Activated T-helper 2 cell treated with anti-CD3 and anti-CD28 coated beads, Interferon-gamma antibody, Interleukin-2, Interleukin-4, amounts not matched to agents 10 μg/mL and 5 μg/mL and 100 μg/mL, durations not matched to agents 14 hours and 24 hours and 36 hours (primary cell): ENCODE results near the gene KAT6B. TPM values are rescaled to one million over a fixed set of nuclear protein-coding genes. Genes with fewer than 3 reads are reported as not detected.

Source experiments
- DNase-seq: peaks from one replicate; pipeline ENCODE4 v3.0.0; 2021; ENCODE audit warnings: low spot score
- H3K27ac Mint-ChIP-seq: one replicate; pipeline ENCODE4 v1.8.0; 2021; ENCODE audit warnings: mixed read lengths
- H3K27me3 Mint-ChIP-seq: one replicate; pipeline ENCODE4 v1.8.0; 2021; ENCODE audit warnings: low read depth, mixed read lengths
- H3K36me3 Mint-ChIP-seq: one replicate; pipeline ENCODE4 v1.8.0; 2021; ENCODE audit warnings: low read depth, mixed read lengths
- H3K4me1 Mint-ChIP-seq: one replicate; pipeline ENCODE4 v1.8.0; 2021; ENCODE audit warnings: low read depth, mixed read lengths
- H3K4me3 Mint-ChIP-seq: one replicate; pipeline ENCODE4 v1.8.0; 2021; ENCODE audit warnings: low read depth, mild to moderate bottlenecking, moderate library complexity, mixed read lengths
- H3K9me3 Mint-ChIP-seq: one replicate; pipeline ENCODE4 v1.8.0; 2021; ENCODE audit warnings: mixed read lengths
- intact Hi-C: fragments of 100-400 bp; cut with micrococcal nuclease; formaldehyde crosslinking; loops from one replicate; pipeline ENCODE4 v1.15.1; 2023
- total RNA-seq: library from RNA; stranded (reverse); gene quantifications from 2 replicates; pipeline ENCODE4 v1.2.3, GENCODE V29; 2022

Gene KAT6B
- total RNA-seq, 1 donor from 2014 or later: 26.6 TPM

DNA sequence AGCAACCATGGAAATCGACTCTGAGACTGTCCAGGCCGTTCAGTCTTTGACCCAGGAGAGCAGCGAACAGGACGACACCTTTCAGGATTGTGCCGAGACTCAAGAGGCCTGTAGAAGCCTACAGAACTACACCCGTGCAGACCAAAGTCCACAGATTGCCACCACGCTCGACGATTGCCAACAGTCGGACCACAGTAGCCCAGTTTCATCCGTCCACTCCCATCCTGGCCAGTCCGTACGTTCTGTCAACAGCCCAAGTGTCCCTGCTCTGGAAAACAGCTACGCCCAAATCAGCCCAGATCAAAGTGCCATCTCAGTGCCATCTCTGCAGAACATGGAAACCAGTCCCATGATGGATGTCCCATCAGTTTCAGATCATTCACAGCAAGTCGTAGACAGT lies 203.0 kb downstream of the KAT6B start:
- Mint-ChIP-seq H3K27ac (no peak overlapping the region), H3K4me1 (peaks cover 15% of the 10 kb centered on the region), H3K9me3 (no peaks in the 10 kb centered on the region), H3K27me3 (no peaks in the 10 kb centered on the region), H3K36me3 (peaks cover 57% of the 10 kb centered on the region), H3K4me3 (no peak overlapping the region)
- intact Hi-C loops: no loop called here
- no peak for DNase-seq

DNA sequence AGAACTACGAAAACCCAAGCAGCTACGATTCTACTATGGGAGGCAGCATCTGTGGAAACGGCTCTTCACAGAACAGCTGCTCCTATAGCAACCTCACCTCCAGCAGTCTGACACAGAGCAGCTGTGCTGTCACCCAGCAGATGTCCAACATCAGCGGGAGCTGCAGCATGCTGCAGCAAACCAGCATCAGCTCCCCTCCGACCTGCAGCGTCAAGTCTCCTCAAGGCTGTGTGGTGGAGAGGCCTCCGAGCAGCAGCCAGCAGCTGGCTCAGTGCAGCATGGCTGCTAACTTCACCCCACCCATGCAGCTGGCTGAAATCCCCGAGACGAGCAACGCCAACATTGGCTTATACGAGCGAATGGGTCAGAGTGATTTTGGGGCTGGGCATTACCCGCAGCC lies 203.5 kb downstream of the KAT6B start:
- Mint-ChIP-seq H3K9me3 (peaks cover 4% of the 10 kb centered on the region), H3K36me3 (peaks cover 58% of the 10 kb centered on the region), H3K4me1 (peaks cover 19% of the 10 kb centered on the region), H3K4me3 (no peak overlapping the region), H3K27ac (no peak overlapping the region), H3K27me3 (no peaks in the 10 kb centered on the region)
- no peak for DNase-seq
- intact Hi-C loops: no loop called here

DNA sequence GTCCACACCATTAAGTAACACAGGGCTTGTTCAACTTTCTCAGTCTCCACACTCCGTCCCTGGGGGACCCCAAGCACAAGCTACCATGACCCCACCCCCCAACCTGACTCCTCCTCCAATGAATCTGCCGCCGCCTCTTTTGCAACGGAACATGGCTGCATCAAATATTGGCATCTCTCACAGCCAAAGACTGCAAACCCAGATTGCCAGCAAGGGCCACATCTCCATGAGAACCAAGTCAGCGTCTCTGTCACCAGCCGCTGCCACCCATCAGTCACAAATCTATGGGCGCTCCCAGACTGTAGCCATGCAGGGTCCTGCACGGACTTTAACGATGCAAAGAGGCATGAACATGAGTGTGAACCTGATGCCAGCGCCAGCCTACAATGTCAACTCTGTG lies 204.0 kb downstream of the KAT6B start:
- Mint-ChIP-seq H3K9me3 (peaks cover 9% of the 10 kb centered on the region), H3K4me1 (peaks cover 24% of the 10 kb centered on the region), H3K4me3 (no peak overlapping the region), H3K27ac (no peak overlapping the region), H3K36me3 (peaks cover 58% of the 10 kb centered on the region), H3K27me3 (no peaks in the 10 kb centered on the region)
- DNase-seq: no peak
- intact Hi-C loops: no loop called here

DNA sequence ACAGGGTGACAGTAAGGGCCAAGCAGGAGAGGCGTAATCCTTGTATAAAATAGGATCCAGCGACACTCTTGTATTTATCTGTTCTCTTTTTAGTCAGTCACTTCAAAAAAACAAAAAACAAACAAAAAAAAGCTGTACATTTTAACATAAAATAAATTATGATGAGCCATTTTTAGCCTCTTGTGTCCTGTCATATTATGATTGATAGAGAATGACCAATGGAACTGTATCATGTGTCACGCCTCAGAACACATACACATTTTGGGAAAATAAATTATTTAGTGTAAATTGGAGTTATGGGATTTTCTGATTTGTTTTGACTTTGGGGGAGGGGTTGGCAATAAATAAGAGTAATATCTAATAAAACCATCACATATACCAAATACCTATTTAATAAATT lies 205.7 kb downstream of the KAT6B start:
- DNase-seq: no peak
- peaks cover 9% of the 10 kb centered on the region for H3K9me3 Mint-ChIP-seq
- intact Hi-C loops: no loop called here
- H3K36me3 Mint-ChIP-seq: peaks cover 50% of the 10 kb centered on the region
- no peak overlapping the region for H3K27ac Mint-ChIP-seq
- H3K27me3 Mint-ChIP-seq: no peaks in the 10 kb centered on the region
- no peak overlapping the region for H3K4me3 Mint-ChIP-seq
- H3K4me1 Mint-ChIP-seq: peaks cover 41% of the 10 kb centered on the region

DNA sequence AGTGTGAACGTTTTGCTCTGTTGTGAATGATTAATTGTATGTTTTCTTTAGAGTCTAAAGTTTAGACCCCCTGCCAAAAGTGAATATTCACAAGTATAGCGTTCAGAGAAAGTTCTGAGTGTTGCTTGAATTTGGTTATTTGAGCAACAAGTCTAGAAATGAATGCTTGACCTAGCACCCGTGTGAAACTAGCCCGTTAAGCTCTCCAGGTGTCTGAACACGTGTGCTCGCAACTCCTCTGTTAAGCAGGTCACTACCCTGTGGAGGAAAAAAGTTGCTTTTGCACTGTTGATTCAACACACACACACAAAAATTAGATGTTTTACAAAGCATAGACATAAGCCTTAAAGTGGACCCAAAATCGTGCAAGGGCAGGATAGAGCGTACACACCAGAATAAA lies 206.4 kb downstream of the KAT6B start:
- DNase-seq: no peak
- H3K9me3 Mint-ChIP-seq: peaks cover 9% of the 10 kb centered on the region
- H3K36me3 Mint-ChIP-seq: peaks cover 49% of the 10 kb centered on the region
- H3K27me3 Mint-ChIP-seq: no peaks in the 10 kb centered on the region
- peaks cover 43% of the 10 kb centered on the region for H3K4me1 Mint-ChIP-seq
- no peak overlapping the region for H3K27ac Mint-ChIP-seq
- intact Hi-C loops: no loop called here
- H3K4me3 Mint-ChIP-seq: no peak overlapping the region

DNA sequence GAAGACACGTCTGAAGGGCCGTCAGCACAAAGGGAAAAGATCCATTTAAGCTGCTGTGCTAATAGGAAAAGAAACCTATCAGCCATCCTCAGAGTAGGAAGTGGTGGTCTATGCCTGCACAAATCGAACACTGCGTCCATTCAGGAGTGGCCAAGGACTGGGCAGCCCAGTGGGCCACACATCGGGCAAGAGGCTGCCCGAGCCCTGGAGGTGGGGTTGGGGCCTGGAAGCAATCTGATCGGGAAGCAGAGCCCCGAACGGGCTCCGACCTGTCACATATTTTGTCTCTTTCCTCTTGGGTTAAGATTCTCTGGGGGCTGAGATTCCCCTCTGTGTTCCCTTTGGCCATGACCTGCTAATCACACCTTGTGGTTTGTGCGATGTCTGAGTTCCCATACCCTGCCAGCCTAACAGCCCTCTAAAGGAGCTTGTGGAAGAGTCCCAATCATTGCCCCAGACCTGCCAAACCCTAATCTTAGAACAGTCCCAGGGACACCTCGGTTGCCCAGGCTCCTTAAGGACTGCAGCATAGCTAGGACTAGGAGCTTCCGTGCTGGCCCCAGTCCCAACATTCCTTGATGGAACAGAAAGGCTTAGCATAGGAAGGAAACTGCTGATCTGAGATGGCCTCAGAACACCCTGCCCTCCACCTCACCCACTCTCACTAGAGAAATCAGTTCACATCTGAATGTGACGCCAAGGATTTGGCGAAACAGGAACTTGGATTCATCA lies 207.2 kb downstream of the KAT6B start:
- Mint-ChIP-seq H3K4me3 (no peak overlapping the region), H3K4me1 (peaks cover 48% of the 10 kb centered on the region), H3K27ac (peak overlapping the region; percentile 88), H3K9me3 (peaks cover 9% of the 10 kb centered on the region), H3K36me3 (peaks cover 41% of the 10 kb centered on the region), H3K27me3 (no peaks in the 10 kb centered on the region)
- DNase-seq: no peak
- intact Hi-C loops: loop anchor here (1.0 kb wide), 1 partner anchor 9 kb away; no protein-coding TSS in a partner anchor

DNA sequence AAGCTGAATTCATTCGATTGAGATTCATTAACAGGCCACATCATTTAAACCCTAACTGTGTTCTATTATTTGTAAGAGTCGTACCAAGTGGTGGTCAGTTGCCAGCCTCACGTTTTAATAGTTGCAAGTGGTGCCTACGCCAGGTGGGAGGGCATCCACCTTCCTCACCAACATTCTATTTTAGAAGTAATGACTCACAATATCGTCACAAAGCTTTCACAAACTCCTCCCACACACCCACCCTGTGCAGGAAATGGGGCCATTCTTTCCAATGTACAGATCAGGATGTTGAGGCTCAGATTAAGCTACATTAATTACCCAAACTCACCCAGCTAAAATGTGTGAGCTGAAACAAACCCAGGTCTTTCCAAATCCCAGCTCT lies 207.7 kb downstream of the KAT6B start:
- intact Hi-C loops: loop anchor here (1.0 kb wide), 1 partner anchor 8 kb away; no protein-coding TSS in a partner anchor
- H3K4me1 Mint-ChIP-seq: peaks cover 48% of the 10 kb centered on the region
- H3K4me3 Mint-ChIP-seq: no peak overlapping the region
- peaks cover 36% of the 10 kb centered on the region for H3K36me3 Mint-ChIP-seq
- H3K27me3 Mint-ChIP-seq: no peaks in the 10 kb centered on the region
- H3K9me3 Mint-ChIP-seq: peaks cover 9% of the 10 kb centered on the region
- DNase-seq: no peak
- peak overlapping the region; percentile 88 for H3K27ac Mint-ChIP-seq

DNA sequence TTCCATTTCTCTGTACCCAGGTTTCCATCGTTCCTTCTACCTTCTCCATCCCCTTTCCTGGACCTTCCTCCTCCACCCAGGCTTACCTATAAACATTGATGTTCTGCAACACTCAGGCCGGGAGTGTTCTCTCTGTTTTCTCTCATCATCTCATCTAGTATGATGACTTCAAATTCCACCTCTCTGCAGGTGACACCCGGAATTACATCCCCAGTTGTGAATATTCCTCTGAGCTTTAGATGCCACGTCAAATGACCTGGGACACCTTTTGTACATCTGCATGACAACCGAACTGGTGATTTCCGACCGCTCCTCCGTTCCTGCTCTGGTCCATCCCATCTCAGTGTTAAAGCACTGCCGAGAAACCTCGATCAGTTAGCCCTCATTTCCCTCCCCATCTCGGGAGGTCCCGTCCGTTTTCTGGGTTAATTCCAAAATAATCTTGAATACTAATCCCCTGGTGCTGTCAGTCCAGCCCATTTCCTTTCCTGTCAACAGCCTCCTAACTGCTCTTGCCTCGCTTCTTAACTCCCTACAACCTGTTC lies 208.4 kb downstream of the KAT6B start:
- peaks cover 30% of the 10 kb centered on the region for H3K36me3 Mint-ChIP-seq
- DNase-seq: no peak
- intact Hi-C loops: loop anchor here (1.0 kb wide), 1 partner anchor 8 kb away; no protein-coding TSS in a partner anchor

DNA sequence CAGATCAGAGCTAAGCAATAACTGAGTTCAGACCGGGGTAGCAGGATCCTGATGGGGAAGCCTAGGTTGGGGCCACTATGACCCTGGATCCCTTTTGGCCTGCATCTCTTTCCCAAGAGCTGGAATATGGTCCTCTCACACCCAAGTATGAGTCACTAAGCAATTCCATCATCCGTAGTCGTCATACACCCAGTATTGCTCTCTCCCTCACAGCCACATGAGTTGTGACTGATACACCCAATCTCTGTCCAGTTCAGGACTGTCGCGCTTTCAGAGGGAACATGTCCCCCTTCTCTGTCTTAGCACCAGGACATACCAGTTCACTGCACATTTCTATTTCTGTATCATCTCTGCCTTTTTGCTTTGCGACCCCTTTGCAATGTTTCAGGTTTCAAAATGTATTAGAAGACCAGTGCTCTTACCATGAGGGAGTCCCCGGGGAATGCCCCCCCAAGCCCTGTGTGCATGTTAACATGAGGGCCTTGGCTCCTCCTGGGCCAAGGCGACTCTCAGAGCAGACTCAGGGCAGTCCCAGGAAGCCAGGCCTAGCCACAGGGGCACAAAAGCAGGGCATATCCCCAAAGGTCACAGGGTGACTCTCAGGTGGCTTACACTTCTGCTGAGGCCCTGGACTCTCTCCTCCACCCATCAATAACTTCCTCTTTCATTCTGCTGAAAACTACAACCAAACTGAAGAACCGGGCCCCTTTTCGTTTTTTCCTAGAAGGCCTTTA lies 209.7 kb downstream of the KAT6B start:
- Mint-ChIP-seq H3K4me3 (peak overlapping the region; percentile 3), H3K4me1 (peaks cover 51% of the 10 kb centered on the region), H3K36me3 (peaks cover 20% of the 10 kb centered on the region), H3K27me3 (no peaks in the 10 kb centered on the region), H3K27ac (peak overlapping the region; percentile 88), H3K9me3 (peaks cover 9% of the 10 kb centered on the region)
- intact Hi-C loops: no loop called here
- DNase-seq: no peak

More for the DNA sequence above, 208.4 kb downstream of the KAT6B start:
- H3K27ac Mint-ChIP-seq: peak overlapping the region; percentile 88
- H3K4me1 Mint-ChIP-seq: peaks cover 48% of the 10 kb centered on the region
- H3K4me3 Mint-ChIP-seq: peak overlapping the region; percentile 26
- no peaks in the 10 kb centered on the region for H3K27me3 Mint-ChIP-seq
- H3K9me3 Mint-ChIP-seq: peaks cover 9% of the 10 kb centered on the region

DNA sequence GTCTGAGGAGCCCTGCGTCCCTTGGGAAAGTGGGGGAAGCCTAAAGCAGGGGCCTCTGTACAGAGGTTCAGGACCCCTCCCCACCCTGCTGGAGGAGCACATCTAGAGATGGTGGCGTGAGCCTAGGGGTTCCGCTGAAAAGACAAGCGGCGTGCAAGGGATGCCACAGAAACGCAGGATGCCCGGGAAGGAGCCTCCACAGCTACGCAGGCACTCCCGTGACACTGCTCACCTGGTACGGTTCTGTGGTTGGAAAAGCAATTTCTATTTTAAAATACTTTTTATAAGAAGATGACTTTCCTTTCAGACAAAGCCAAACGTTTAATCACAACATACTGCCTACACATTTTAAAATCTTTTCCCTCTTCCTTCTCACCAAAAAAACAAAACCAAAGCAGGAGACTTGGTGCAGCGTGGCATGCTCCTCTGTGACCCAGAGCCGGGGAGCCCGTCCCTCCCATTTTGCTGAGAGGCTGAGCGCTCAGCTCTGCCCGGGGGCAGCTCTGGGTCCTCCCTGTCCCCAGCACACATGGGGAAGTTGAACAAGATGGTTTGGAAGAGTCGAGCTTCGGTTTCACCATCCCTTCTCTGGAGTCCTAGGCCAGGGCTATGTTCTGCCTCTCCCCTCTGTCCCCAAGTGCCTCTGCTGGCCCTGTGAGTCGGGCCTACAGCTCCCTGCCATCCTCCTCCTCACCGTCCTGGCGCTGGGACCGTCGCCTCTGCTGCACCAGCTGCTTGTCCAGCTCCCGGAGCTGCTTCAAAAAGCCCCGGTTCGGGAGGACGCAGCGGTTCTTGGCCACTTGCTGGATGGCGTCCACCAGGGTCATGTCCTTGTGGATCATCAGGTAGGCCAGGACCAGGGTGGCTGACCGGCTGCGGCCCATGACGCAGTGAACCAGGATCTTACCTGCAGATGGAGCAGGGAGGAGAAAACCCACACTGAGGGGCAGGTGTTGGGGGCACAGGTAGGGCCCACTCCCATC lies 211.1 kb downstream of the KAT6B start:
- Mint-ChIP-seq H3K36me3 (peaks cover 20% of the 10 kb centered on the region), H3K4me1 (peaks cover 61% of the 10 kb centered on the region), H3K27me3 (no peaks in the 10 kb centered on the region), H3K27ac (peak overlapping the region; percentile 88), H3K9me3 (peaks cover 9% of the 10 kb centered on the region), H3K4me3 (no peak overlapping the region)
- DNase-seq: no peak
- intact Hi-C loops: no loop called here

DNA sequence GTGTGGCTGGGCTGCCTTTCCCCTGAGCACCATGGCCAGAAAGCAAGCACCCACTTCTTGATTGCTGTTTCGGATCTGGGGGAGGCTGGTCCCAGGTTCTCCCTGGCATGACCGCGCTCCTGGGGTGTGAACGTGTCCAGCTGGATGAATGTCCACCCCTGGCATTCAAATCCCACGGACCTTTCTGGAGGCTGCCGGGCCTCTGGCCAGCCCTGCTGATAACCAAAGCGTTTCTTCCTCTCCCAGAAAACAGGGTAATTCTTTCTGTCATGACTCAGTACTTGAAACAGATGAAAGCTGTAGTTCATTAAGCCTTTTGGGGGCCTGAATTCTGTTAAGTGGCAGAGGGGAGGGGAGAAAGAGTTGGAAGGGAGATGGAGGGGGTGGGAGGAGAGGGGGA lies 211.9 kb downstream of the KAT6B start:
- Mint-ChIP-seq H3K4me1 (peaks cover 60% of the 10 kb centered on the region), H3K4me3 (no peak overlapping the region), H3K36me3 (peaks cover 15% of the 10 kb centered on the region), H3K27ac (no peak overlapping the region), H3K9me3 (peaks cover 9% of the 10 kb centered on the region), H3K27me3 (no peaks in the 10 kb centered on the region)
- DNase-seq: no peak
- intact Hi-C loops: no loop called here

DNA sequence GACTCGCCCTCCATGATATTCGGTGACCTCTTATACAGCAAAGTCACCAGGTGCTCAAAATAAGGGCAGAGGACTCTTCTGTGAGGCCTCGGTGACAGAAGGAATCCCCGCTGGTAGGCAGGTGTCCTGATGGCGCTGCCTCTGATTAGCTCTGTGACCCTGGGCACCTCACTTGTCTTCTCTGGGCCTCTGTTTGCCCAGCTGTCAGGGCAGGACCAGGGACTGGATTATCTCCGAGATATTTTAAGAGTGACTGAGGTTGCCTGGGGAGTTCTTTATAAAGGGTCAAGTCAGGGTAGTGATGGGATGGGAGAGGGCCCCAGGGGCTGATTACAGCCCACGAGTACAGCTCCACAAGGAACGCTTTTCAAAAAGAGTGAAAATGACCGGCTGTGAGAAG lies 214.2 kb downstream of the KAT6B start:
- Mint-ChIP-seq H3K4me1 (peaks cover 51% of the 10 kb centered on the region), H3K27ac (peak overlapping the region; percentile 65), H3K4me3 (no peak overlapping the region), H3K9me3 (no peaks in the 10 kb centered on the region), H3K27me3 (no peaks in the 10 kb centered on the region), H3K36me3 (no peaks in the 10 kb centered on the region)
- DNase-seq: no peak
- intact Hi-C loops: loop anchor here (5.0 kb wide), 1 partner anchor 192 kb away; no protein-coding TSS in a partner anchor
